GM21528 (cell line): Measurements from ENCODE around the gene CTSS.
"Not testable (repeated sequence)": the region's sequence is repeated elsewhere in the genome, so short reads cannot be mapped to it uniquely, and the experiment has no call there.

Experiments used
- ATAC-seq: cut with Tn5 transposase; IDR thresholded peaks from one replicate; pipeline ENCODE4 v1.9.1; 2021; ENCODE audit warnings: mild to moderate bottlenecking, moderate library complexity; ENCODE audit not compliant: unreplicated experiment, low FRiP score

Gene CTSS

GRCh38 chr1:150765296-150765976, at the start of gene CTSS:
Gene CTSS (minus strand): TSS chr1:150765778. CDS start chr1:150764763, 1,015 bp downstream.
- ATAC-seq, result peak; percentile 72

GRCh38 chr1:150813028-150813707, 47.6 kb upstream of the CTSS start:
- no peak for ATAC-seq

GRCh38 chr1:150810958-150811659, 45.5 kb upstream of the CTSS start:
- no peak for ATAC-seq

- no peak for ATAC-seq
Observed at GRCh38 chr1:150809651-150810050, 44.1 kb upstream of the CTSS start.

GRCh38 chr1:150808846-150809245, 43.3 kb upstream of the CTSS start:
- ATAC-seq, result no peak

- ATAC-seq, result no peak
Observed at GRCh38 chr1:150808121-150808520, 42.5 kb upstream of the CTSS start, which contains the start of gene CTSK. Gene CTSK (minus strand): TSS chr1:150808260. CDS start chr1:150806805, 1,455 bp downstream.

- no peak for ATAC-seq
Observed at GRCh38 chr1:150807249-150808023, 41.9 kb upstream of the CTSS start.

- no peak for ATAC-seq
Observed at GRCh38 chr1:150805899-150806298, 40.3 kb upstream of the CTSS start.

GRCh38 chr1:150804671-150805070, 39.1 kb upstream of the CTSS start:
- no peak for ATAC-seq

GRCh38 chr1:150799089-150799488, 33.5 kb upstream of the CTSS start:
- no peak for ATAC-seq

- ATAC-seq, result no peak
Observed at GRCh38 chr1:150798525-150798924, 32.9 kb upstream of the CTSS start.

- ATAC-seq, result no peak
Observed at GRCh38 chr1:150796374-150796773, 30.8 kb upstream of the CTSS start.

- ATAC-seq, result not testable (repeated sequence)
Observed at GRCh38 chr1:150793778-150794177, 28.2 kb upstream of the CTSS start.

- ATAC-seq, result no peak
Observed at GRCh38 chr1:150793221-150793620, 27.6 kb upstream of the CTSS start.

GRCh38 chr1:150791585-150791984, 26.0 kb upstream of the CTSS start:
- ATAC-seq, result no peak

- ATAC-seq, result no peak
Observed at GRCh38 chr1:150789396-150789795, 23.8 kb upstream of the CTSS start.

GRCh38 chr1:150788946-150789345, 23.4 kb upstream of the CTSS start:
- no peak for ATAC-seq

- no peak for ATAC-seq
Observed at GRCh38 chr1:150787455-150787854, 21.9 kb upstream of the CTSS start.

- no peak for ATAC-seq
Observed at GRCh38 chr1:150780510-150780909, 14.9 kb upstream of the CTSS start.

- no peak for ATAC-seq
Observed at GRCh38 chr1:150778409-150778808, 12.8 kb upstream of the CTSS start.

GRCh38 chr1:150777544-150777943, 12.0 kb upstream of the CTSS start:
- no peak for ATAC-seq
